PC-9 (cell line): Measurements from ENCODE around the gene STBD1. TPM values are rescaled to one million over a fixed set of nuclear protein-coding genes. Genes with fewer than 3 reads are reported as not detected.

Experiments
- BruUV-seq: library from RNA; stranded (reverse); fragments of 400-500 nt; replicated peaks from 2 replicates; lab custom pipeline; 2021; lab: Mats Ljungman, UMichigan
- CTCF ChIA-PET: fragments of 300-600 bp; sonication (Branson Sonifier 250); formaldehyde crosslinking; loops from one replicate; lab custom pipeline; 2022; ENCODE audit warnings: antibody characterized with exemption; lab: Charles Lee
- POLR2A ChIA-PET: fragments of 300-600 bp; sonication (Branson Sonifier 250); formaldehyde crosslinking; loops from one replicate; lab custom pipeline; 2022; ENCODE audit warnings: antibody characterized with exemption; ENCODE audit not compliant: unreplicated experiment; lab: Charles Lee
- DNase-seq, 2 experiments: peaks; one replicate each; pipeline versions ENCODE4 v3.0.0 to v3.0.0-alpha.2; 2015 to 2022; ENCODE audit warnings: mixed read lengths in 1 of 2
- H2AFZ ChIP-seq: fragments of 200-600 bp; sonication (generic); 2 replicates; pipeline ENCODE4 v1.8.1; 2017; ENCODE audit warnings: antibody characterized with exemption
- H3F3A ChIP-seq: fragments of 200-600 bp; sonication (generic); 2 replicates; pipeline ENCODE4 v1.8.1; 2017; ENCODE audit warnings: antibody characterized with exemption, mild to moderate bottlenecking, low read depth; ENCODE audit not compliant: insufficient read depth
- H3K27ac ChIP-seq: fragments of 200-600 bp; sonication (generic); 2 replicates; pipeline ENCODE4 v1.6.1; 2016; ENCODE audit warnings: mixed run types
- H3K27me3 ChIP-seq: fragments of 200-600 bp; sonication (generic); 2 replicates; pipeline ENCODE4 v1.6.1; 2016; ENCODE audit warnings: low read depth, mixed run types; ENCODE audit not compliant: insufficient read depth
- H3K36me3 ChIP-seq: fragments of 200-600 bp; sonication (generic); 2 replicates; pipeline ENCODE4 v1.6.1; 2016; ENCODE audit warnings: low read depth, mixed run types
- H3K4me1 ChIP-seq: fragments of 200-600 bp; sonication (generic); replicated peaks from 2 replicates; pipeline ENCODE4 v1.6.1; 2016; ENCODE audit warnings: mixed run types; ENCODE audit not compliant: insufficient read depth
- H3K4me2 ChIP-seq: fragments of 200-600 bp; sonication (generic); 2 replicates; pipeline ENCODE4 v1.6.1; 2017; ENCODE audit warnings: mixed run types
- H3K4me3 ChIP-seq: fragments of 200-600 bp; sonication (generic); 2 replicates; pipeline ENCODE4 v1.6.1; 2016; ENCODE audit warnings: mixed run types
- H3K79me2 ChIP-seq: fragments of 200-600 bp; sonication (generic); 2 replicates; pipeline ENCODE4 v1.6.1; 2017; ENCODE audit warnings: low read depth, mixed run types
- H3K9me2 ChIP-seq: fragments of 200-600 bp; sonication (generic); 2 replicates; pipeline ENCODE4 v1.8.1; 2017; ENCODE audit warnings: mild to moderate bottlenecking; ENCODE audit not compliant: insufficient read depth
- H3K9me3 ChIP-seq: fragments of 200-600 bp; sonication (generic); 2 replicates; pipeline ENCODE4 v1.8.1; 2016; ENCODE audit warnings: low read depth; ENCODE audit not compliant: insufficient read depth
- H4K20me1 ChIP-seq: fragments of 200-600 bp; sonication (generic); 2 replicates; pipeline ENCODE4 v1.8.1; 2017; ENCODE audit not compliant: insufficient read depth
- CTCF ChIP-seq: fragments of 200-600 bp; sonication (generic); conservative IDR thresholded peaks from 2 replicates; pipeline ENCODE4 v1.6.1; 2017; ENCODE audit warnings: mixed run types, antibody characterized with exemption, mild to moderate bottlenecking, moderate library complexity
- EZH2 ChIP-seq: fragments of 200-600 bp; sonication (generic); IDR thresholded peaks from 2 replicates; pipeline ENCODE4 v1.8.0; 2017; ENCODE audit warnings: antibody characterized with exemption, low read depth
- intact Hi-C: fragments of 100-400 bp; cut with micrococcal nuclease; formaldehyde crosslinking; loops from one replicate; pipeline ENCODE4 v1.10.0; 2022; ENCODE audit not compliant: unreplicated experiment
- total RNA-seq: library from RNA; stranded (reverse); gene quantifications from 2 replicates; pipeline ENCODE4 v1.2.3, GENCODE V29; 2021

Gene STBD1
- total RNA-seq, 1 experiment from 2014 or later, result 1.8 TPM

DNA sequence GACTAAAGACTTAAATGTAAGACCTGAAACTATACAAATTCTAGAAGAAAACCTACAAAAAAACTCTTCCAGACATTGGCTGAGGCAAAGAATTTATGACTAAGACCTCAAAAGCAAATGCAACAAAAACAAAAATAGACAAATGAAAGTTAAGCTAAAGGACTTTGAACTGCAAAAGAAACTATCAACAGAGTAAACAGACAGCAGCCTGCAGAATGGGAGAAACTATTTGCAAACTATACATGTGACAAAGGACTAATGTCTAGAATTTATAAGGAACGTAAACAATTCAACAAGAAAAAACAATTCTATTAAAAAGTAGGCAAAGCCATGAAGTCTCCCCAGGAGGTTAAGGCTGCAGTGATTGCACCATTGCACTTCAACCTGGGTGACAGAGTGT lies 46.0 kb upstream of the STBD1 start:
- ChIA-PET POLR2A (no interaction called here), CTCF (no interaction called here)
- no peaks in the 10 kb centered on the region for H3K9me2 ChIP-seq
- intact Hi-C loops, result no loop called here
- TF ChIP-seq EZH2 (no peak), CTCF (no peak)
- H3K4me1 ChIP-seq, result no peaks in the 10 kb centered on the region
- H3K4me2 ChIP-seq, result no peak overlapping the region
- no TSS peak for BruUV-seq
- H3K36me3 ChIP-seq, result no peaks in the 10 kb centered on the region
- no peaks in the 10 kb centered on the region for H3K79me2 ChIP-seq
- H4K20me1 ChIP-seq, result no peaks in the 10 kb centered on the region
- H3K4me3 ChIP-seq, result no peak overlapping the region
- DNase-seq, result no peak
- no peaks in the 10 kb centered on the region for H3F3A ChIP-seq
- H3K9me3 ChIP-seq, result no peaks in the 10 kb centered on the region
- no peak overlapping the region for H2AFZ ChIP-seq
- no peak overlapping the region for H3K27ac ChIP-seq
- no peaks in the 10 kb centered on the region for H3K27me3 ChIP-seq

DNA sequence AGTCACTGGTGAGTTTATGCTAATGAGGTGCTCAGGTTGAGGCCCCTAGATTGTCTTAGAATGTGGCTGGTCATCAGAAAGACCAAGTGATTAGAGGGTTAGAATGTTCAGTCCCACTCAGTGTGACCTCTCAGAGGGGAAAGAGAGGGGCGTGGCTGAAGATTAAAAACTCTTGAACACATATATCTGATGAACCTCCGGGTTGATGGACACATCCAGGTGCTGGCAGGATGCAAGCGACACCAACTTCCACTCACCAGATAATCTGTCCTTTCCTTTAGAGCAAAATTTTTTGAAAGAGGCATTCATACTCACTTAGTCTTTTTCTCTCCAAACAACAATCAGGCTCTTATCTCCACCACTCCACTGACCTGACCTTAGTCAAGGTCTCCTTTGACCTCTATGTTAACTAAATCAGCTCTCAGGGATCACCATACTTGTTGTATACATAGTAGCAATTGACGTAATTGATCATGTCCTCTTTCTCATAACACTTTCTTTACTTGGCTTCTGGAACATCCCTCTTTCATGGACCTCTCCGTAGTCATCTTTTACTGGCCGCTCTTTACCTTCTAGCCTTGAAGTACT lies 40.8 kb upstream of the STBD1 start:
- no peak overlapping the region for H3K4me2 ChIP-seq
- no peaks in the 10 kb centered on the region for H3K4me1 ChIP-seq
- no peaks in the 10 kb centered on the region for H3K36me3 ChIP-seq
- no peaks in the 10 kb centered on the region for H3K27me3 ChIP-seq
- no peak overlapping the region for H2AFZ ChIP-seq
- H3F3A ChIP-seq, result no peaks in the 10 kb centered on the region
- no peak overlapping the region for H3K4me3 ChIP-seq
- no peaks in the 10 kb centered on the region for H3K9me3 ChIP-seq
- POLR2A ChIA-PET, result no interaction called here
- BruUV-seq, result no TSS peak
- no peaks in the 10 kb centered on the region for H3K79me2 ChIP-seq
- CTCF ChIA-PET, result no interaction called here
- TF ChIP-seq EZH2 (no peak), CTCF (no peak)
- H3K9me2 ChIP-seq, result no peaks in the 10 kb centered on the region
- no peak overlapping the region for H3K27ac ChIP-seq
- DNase-seq, result no peak
- no peaks in the 10 kb centered on the region for H4K20me1 ChIP-seq
- intact Hi-C loops, result no loop called here

DNA sequence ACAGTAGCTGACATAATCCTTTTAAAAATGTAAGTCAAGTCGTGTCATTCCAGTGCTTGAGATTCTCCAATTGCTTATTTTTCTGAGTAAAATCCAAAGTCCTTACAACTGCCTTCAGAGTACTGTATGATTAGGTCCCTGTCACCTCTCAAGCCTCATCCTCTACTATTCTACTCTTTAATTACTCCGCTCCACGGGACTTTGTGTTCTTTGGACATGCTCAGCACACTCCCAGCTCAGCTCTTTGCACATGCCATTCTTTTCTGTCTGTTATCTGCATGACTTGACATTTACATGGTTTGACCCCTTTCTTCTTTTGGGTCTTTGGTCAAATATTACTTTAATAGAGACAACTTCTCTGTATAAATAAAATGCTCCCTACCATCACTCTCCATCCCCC lies 39.9 kb upstream of the STBD1 start:
- H3K4me3 ChIP-seq, result no peak overlapping the region
- H3K4me2 ChIP-seq, result no peak overlapping the region
- H3K9me3 ChIP-seq, result no peaks in the 10 kb centered on the region
- H3K36me3 ChIP-seq, result no peaks in the 10 kb centered on the region
- no peaks in the 10 kb centered on the region for H3K4me1 ChIP-seq
- no peaks in the 10 kb centered on the region for H3K27me3 ChIP-seq
- intact Hi-C loops, result no loop called here
- H3K27ac ChIP-seq, result no peak overlapping the region
- BruUV-seq, result no TSS peak
- H4K20me1 ChIP-seq, result no peaks in the 10 kb centered on the region
- no peaks in the 10 kb centered on the region for H3K9me2 ChIP-seq
- TF ChIP-seq EZH2, result no peak
- no peak for TF ChIP-seq CTCF
- ChIA-PET CTCF (no interaction called here), POLR2A (no interaction called here)
- H2AFZ ChIP-seq, result no peak overlapping the region
- no peaks in the 10 kb centered on the region for H3F3A ChIP-seq
- no peak for DNase-seq
- H3K79me2 ChIP-seq, result no peaks in the 10 kb centered on the region
